Smooth muscle cell (in vitro differentiated cells): ENCODE data around the gene ZNF710. TPM values are rescaled to one million over a fixed set of nuclear protein-coding genes. Genes with fewer than 3 reads are reported as not detected.

Experiments
- DNase-seq: peaks from one replicate; lab custom pipeline; 2025; ENCODE audit not compliant: unreplicated experiment; lab: John Stamatoyannopoulos, UW
- H2AFZ ChIP-seq: fragments of 200-600 bp; sonication (generic); 2 replicates; pipeline ENCODE4 v1.6.0; 2016; ENCODE audit warnings: antibody characterized with exemption, low read depth, mild to moderate bottlenecking
- H3F3A ChIP-seq: fragments of 200-600 bp; sonication (generic); 2 replicates; pipeline ENCODE4 v1.6.0; 2017; ENCODE audit warnings: antibody characterized with exemption, low read depth
- H3K27ac ChIP-seq: fragments of 200-600 bp; sonication (generic); 2 replicates; pipeline ENCODE4 v1.5.1; 2016; ENCODE audit warnings: low read depth, mild to moderate bottlenecking
- H3K27me3 ChIP-seq: fragments of 200-600 bp; sonication (generic); 2 replicates; pipeline ENCODE4 v1.6.1; 2016; ENCODE audit warnings: low read depth, mild to moderate bottlenecking
- H3K36me3 ChIP-seq: fragments of 200-600 bp; sonication (generic); 2 replicates; pipeline ENCODE4 v1.5.1; 2016; ENCODE audit warnings: low read depth
- H3K4me1 ChIP-seq: fragments of 200-600 bp; sonication (generic); 2 replicates; pipeline ENCODE4 v1.5.1; 2016; ENCODE audit warnings: low read depth
- H3K4me2 ChIP-seq: fragments of 200-600 bp; sonication (generic); 2 replicates; pipeline ENCODE4 v1.6.0; 2016; ENCODE audit warnings: mild to moderate bottlenecking
- H3K4me3 ChIP-seq: fragments of 200-600 bp; sonication (generic); 2 replicates; pipeline ENCODE4 v1.5.1; 2016; ENCODE audit warnings: mild to moderate bottlenecking
- H3K79me2 ChIP-seq: fragments of 200-600 bp; sonication (generic); 2 replicates; pipeline ENCODE4 v1.6.0; 2016; ENCODE audit warnings: low read depth, mild to moderate bottlenecking
- H3K9ac ChIP-seq: fragments of 200-600 bp; sonication (generic); 2 replicates; pipeline ENCODE4 v1.6.0; 2016; ENCODE audit warnings: low read depth
- H3K9me3 ChIP-seq: fragments of 200-600 bp; sonication (generic); replicated peaks from 2 replicates; pipeline ENCODE4 v1.5.1; 2016; ENCODE audit warnings: low read depth
- H4K20me1 ChIP-seq: fragments of 200-600 bp; sonication (generic); 2 replicates; pipeline ENCODE4 v1.6.0; 2016; ENCODE audit warnings: low read depth
- CTCF ChIP-seq: fragments of 200-600 bp; sonication (generic); IDR thresholded peaks from 2 replicates; pipeline ENCODE4 v1.5.1; 2017; ENCODE audit warnings: borderline replicate concordance, mild to moderate bottlenecking, antibody characterized with exemption; ENCODE audit not compliant: insufficient read depth, poor library complexity, severe bottlenecking
- WGBS: methylation state at CpG from one replicate; pipeline ENCODE4 v1.1.7; 2016; ENCODE audit warnings: low lambda C conversion rate; 5-methylcytosine and 5-hydroxymethylcytosine counted together
- polyA plus RNA-seq: library from polyadenylated mRNA; unstranded; fragments of >200 nt; fragmentation: Nextera tagmentation; extraction: Ambion mirVana; gene quantifications from 2 replicates; pipeline ENCODE4 v1.2.1, GENCODE V29; 2016
- total RNA-seq: library from RNA; depleted of rRNA; stranded (reverse); fragments of >200 nt; gene quantifications from 2 replicates; pipeline ENCODE4 v1.2.3, GENCODE V29; 2014

ZNF710 gene
- total and polyA plus RNA-seq, 2 experiments from 2014 or later = 8.6 to 10.4 TPM

- WGBS = 77% methylated on average over 7 of the region's 7 CpGs
- Histone ChIP-seq H3K36me3 (no peaks in the 10 kb centered on the region), H3K9ac (no peak overlapping the region), H3K4me1 (no peaks in the 10 kb centered on the region), H3K4me3 (no peak overlapping the region), H3K9me3 (peaks cover 5% of the 10 kb centered on the region), H3K27ac (no peak overlapping the region), H4K20me1 (no peaks in the 10 kb centered on the region), H3F3A (no peaks in the 10 kb centered on the region), H3K4me2 (no peak overlapping the region), H3K27me3 (no peaks in the 10 kb centered on the region), H3K79me2 (no peaks in the 10 kb centered on the region), H2AFZ (no peak overlapping the region)
- TF ChIP-seq CTCF = no peak
- DNase-seq = no peak
Observed at GRCh38 chr15:90113166-90113565, 112.0 kb downstream of the ZNF710 start.

DNA sequence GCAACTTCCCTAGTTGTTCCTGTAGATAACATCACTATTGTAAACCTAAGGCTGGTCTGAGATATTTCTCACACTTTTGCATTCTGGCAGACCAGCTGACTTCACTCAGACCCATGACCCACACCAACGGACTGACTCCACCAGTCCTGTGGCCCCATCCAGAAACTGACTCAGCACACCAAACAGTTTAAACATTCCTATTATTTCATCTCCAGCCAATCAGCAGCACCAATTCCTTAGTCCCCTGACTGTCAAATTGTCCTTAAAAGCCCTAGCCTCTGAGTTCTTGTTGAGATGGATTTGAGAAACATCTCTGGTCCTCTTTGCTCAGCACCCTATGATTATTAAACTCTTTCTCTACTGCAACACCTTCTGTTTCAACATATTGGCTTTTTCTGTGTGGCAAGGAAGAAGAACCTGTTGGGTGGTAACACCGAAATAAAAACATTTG lies 113.4 kb downstream of the ZNF710 start:
- peaks cover 5% of the 10 kb centered on the region for H3K9me3 ChIP-seq
- H3K4me3 ChIP-seq = no peak overlapping the region
- H3K4me1 ChIP-seq = no peaks in the 10 kb centered on the region
- H2AFZ ChIP-seq = no peak overlapping the region
- no peaks in the 10 kb centered on the region for H3F3A ChIP-seq
- no peaks in the 10 kb centered on the region for H4K20me1 ChIP-seq
- DNase-seq = no peak
- WGBS = 86% methylated on average over 2 of the region's 2 CpGs
- no peaks in the 10 kb centered on the region for H3K36me3 ChIP-seq
- H3K4me2 ChIP-seq = no peak overlapping the region
- H3K27ac ChIP-seq = no peak overlapping the region
- TF ChIP-seq CTCF = no peak
- peaks cover under 1% of the 10 kb centered on the region for H3K27me3 ChIP-seq
- H3K9ac ChIP-seq = no peak overlapping the region
- no peaks in the 10 kb centered on the region for H3K79me2 ChIP-seq

DNA sequence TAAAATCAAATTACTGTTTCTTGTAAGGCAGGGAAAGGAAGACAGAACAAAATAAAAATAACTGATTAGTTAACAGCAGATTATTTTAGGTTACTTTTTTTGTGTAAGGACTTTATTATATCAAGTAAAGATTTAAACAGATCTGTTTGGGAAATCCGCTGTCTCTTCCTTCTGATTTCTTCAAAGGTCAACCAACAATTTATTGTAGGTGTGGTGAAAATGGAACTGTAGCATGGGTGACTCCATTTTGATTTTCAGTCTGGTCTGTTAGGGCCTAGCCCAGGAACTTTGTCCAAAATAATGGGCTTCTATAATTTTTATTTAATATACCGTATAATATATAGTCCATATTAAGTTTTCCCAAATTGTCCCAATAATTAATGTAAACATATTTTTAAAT lies 114.7 kb downstream of the ZNF710 start:
- no peaks in the 10 kb centered on the region for H3K4me1 ChIP-seq
- 94% methylated on average over 2 of the region's 2 CpGs for WGBS
- H3K36me3 ChIP-seq = no peaks in the 10 kb centered on the region
- H3K27ac ChIP-seq = no peak overlapping the region
- peaks cover 5% of the 10 kb centered on the region for H3K9me3 ChIP-seq
- peaks cover 6% of the 10 kb centered on the region for H3K27me3 ChIP-seq
- no peak for TF ChIP-seq CTCF
- H3K9ac ChIP-seq = no peak overlapping the region
- DNase-seq = no peak
- H3K4me3 ChIP-seq = no peak overlapping the region
- H4K20me1 ChIP-seq = no peaks in the 10 kb centered on the region
- H3K79me2 ChIP-seq = no peaks in the 10 kb centered on the region
- no peak overlapping the region for H2AFZ ChIP-seq
- no peaks in the 10 kb centered on the region for H3F3A ChIP-seq
- no peak overlapping the region for H3K4me2 ChIP-seq

- Histone ChIP-seq H2AFZ (no peak overlapping the region), H3K79me2 (no peaks in the 10 kb centered on the region), H3K4me2 (no peak overlapping the region), H3K9ac (no peak overlapping the region), H3F3A (no peaks in the 10 kb centered on the region), H3K4me3 (no peak overlapping the region), H3K27me3 (peaks cover 6% of the 10 kb centered on the region), H4K20me1 (no peaks in the 10 kb centered on the region), H3K9me3 (peaks cover 3% of the 10 kb centered on the region), H3K4me1 (no peaks in the 10 kb centered on the region), H3K27ac (no peak overlapping the region), H3K36me3 (no peaks in the 10 kb centered on the region)
- DNase-seq = no peak
- no peak for TF ChIP-seq CTCF
Observed at GRCh38 chr15:90119367-90119766, 118.2 kb downstream of the ZNF710 start.
